ENCODE measurements around the gene MMP10. TPM values are rescaled to one million over a fixed set of nuclear protein-coding genes. Genes with fewer than 3 reads are reported as not detected.

The MMP10 gene
- total RNA-seq, 2 experiments from 2014 or later: not detected

DNA sequence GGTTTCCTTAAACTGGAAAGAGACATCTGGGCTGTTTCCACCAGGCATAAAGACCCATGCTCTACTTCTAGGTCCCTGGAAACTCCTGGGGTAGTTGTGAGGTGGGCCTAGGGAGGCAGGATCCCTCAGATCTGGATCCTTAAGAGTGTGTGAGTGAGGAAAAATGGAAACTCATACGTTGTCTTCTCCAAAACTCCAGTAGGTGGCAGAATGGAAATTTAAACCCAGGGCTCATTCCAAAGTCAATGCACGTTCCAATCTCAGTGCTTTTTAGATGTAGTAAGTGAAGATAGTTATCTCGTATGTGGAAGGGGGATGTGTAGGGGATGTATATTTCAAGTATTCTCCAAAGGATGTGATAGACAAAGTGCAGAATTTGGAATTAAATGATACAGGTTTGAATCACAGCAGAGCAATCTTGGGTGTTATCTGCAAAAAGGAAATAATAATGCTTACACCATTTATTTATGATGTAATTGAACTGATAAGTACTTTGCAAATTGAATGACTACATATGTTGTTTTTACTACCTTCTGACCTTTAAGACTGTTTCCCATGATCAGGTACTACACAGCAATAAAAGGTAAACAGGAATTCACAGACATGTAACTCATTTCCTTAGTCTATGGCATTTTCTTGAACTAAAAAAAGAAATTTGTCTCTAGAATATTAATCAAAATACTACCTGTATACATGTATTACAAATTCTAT is 30.7 kb upstream of the MMP10 start:
- Histone ChIP-seq H3K4me1 (ENCODE audit: insufficient read depth, low read length, poor library complexity, severe bottlenecking) (no peaks in the 10 kb centered on the region), H3K9me3 (ENCODE audit: low read length) (no peaks in the 10 kb centered on the region), H3K9me2 (ENCODE audit: insufficient read depth, low read length) (no peaks in the 10 kb centered on the region), H2AFZ (ENCODE audit: low read length) (no peak overlapping the region), H3K4me3 (ENCODE audit: low read depth, low read length, poor library complexity, severe bottlenecking) (no peak overlapping the region), H3K79me2 (ENCODE audit: insufficient read depth, low read depth, low read length) (no peaks in the 10 kb centered on the region), H3K36me3 (ENCODE audit: insufficient read depth, low read length) (no peaks in the 10 kb centered on the region), H4K20me1 (ENCODE audit: insufficient read depth, low read length) (no peaks in the 10 kb centered on the region), H3K27ac (ENCODE audit: low read depth, low read length, poor library complexity, severe bottlenecking) (no peak overlapping the region), H3K4me2 (ENCODE audit: low read length) (no peak overlapping the region)
- intact Hi-C loops (cut with micrococcal nuclease; ENCODE audit: unreplicated experiment): no loop called here
- TF ChIP-seq EZH2phosphoT487 (IDR thresholded peaks at IDR 0.05; ENCODE audit: borderline replicate concordance, low read depth, low read length): no peak
- TF ChIP-seq, protein P1, sequence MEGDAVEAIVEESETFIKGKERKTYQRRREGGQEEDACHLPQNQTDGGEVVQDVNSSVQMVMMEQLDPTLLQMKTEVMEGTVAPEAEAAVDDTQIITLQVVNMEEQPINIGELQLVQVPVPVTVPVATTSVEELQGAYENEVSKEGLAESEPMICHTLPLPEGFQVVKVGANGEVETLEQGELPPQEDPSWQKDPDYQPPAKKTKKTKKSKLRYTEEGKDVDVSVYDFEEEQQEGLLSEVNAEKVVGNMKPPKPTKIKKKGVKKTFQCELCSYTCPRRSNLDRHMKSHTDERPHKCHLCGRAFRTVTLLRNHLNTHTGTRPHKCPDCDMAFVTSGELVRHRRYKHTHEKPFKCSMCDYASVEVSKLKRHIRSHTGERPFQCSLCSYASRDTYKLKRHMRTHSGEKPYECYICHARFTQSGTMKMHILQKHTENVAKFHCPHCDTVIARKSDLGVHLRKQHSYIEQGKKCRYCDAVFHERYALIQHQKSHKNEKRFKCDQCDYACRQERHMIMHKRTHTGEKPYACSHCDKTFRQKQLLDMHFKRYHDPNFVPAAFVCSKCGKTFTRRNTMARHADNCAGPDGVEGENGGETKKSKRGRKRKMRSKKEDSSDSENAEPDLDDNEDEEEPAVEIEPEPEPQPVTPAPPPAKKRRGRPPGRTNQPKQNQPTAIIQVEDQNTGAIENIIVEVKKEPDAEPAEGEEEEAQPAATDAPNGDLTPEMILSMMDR (conservative IDR thresholded peaks at IDR 0.05; ENCODE audit: low read length): peak; percentile 64
- POLR2A ChIA-PET: interaction anchor here (0.6 kb wide), 1 partner anchor 32 kb away, joined by 3 read pairs; no protein-coding TSS in a partner anchor
- no TSS peak for BruUV-seq (replicated peaks)
- CTCF ChIA-PET (ENCODE audit: unreplicated experiment): no interaction called here
- no peak for DNase-seq (ENCODE audit: low spot score)

DNA sequence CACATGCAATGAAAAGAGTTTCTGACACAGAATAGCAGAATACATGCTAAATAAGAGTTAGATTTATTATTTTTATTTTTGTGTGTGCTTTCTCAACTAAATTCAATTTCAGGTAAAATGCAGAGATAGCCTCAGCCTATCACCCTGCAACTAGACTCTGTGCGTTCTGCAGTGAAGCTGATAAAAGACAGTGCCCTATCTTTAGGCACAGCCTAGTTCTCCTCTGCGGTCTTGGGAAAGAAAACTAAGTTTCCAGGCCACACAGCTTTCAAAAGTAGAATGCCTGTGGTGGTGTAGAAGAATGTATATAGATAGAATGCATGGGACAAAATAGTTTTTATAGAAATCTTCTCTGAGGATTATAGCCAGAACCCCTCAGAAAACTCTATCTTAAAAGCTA is 29.5 kb upstream of the MMP10 start:
- ChIA-PET POLR2A (interaction anchor here (0.6 kb wide), 1 partner anchor 1906 kb away, joined by 4 read pairs; no protein-coding TSS in a partner anchor), CTCF (ENCODE audit: unreplicated experiment) (no interaction called here)
- no peak overlapping the region for H2AFZ ChIP-seq (ENCODE audit: low read length)
- H3K4me1 ChIP-seq (ENCODE audit: insufficient read depth, low read length, poor library complexity, severe bottlenecking): no peaks in the 10 kb centered on the region
- no TSS peak for BruUV-seq (replicated peaks)
- no peak overlapping the region for H3K4me3 ChIP-seq (ENCODE audit: low read depth, low read length, poor library complexity, severe bottlenecking)
- intact Hi-C loops (cut with micrococcal nuclease; ENCODE audit: unreplicated experiment): no loop called here
- H3K36me3 ChIP-seq (ENCODE audit: insufficient read depth, low read length): no peaks in the 10 kb centered on the region
- TF ChIP-seq EZH2phosphoT487 (IDR thresholded peaks at IDR 0.05; ENCODE audit: borderline replicate concordance, low read depth, low read length): no peak
- TF ChIP-seq, protein P1 (conservative IDR thresholded peaks at IDR 0.05; ENCODE audit: low read length): no peak
- H3K27ac ChIP-seq (ENCODE audit: low read depth, low read length, poor library complexity, severe bottlenecking): no peak overlapping the region
- no peaks in the 10 kb centered on the region for H3K9me3 ChIP-seq (ENCODE audit: low read length)
- H3K4me2 ChIP-seq (ENCODE audit: low read length): no peak overlapping the region
- H4K20me1 ChIP-seq (ENCODE audit: insufficient read depth, low read length): no peaks in the 10 kb centered on the region
- no peaks in the 10 kb centered on the region for H3K9me2 ChIP-seq (ENCODE audit: insufficient read depth, low read length)
- no peak for DNase-seq (ENCODE audit: low spot score)
- no peaks in the 10 kb centered on the region for H3K79me2 ChIP-seq (ENCODE audit: insufficient read depth, low read depth, low read length)

DNA sequence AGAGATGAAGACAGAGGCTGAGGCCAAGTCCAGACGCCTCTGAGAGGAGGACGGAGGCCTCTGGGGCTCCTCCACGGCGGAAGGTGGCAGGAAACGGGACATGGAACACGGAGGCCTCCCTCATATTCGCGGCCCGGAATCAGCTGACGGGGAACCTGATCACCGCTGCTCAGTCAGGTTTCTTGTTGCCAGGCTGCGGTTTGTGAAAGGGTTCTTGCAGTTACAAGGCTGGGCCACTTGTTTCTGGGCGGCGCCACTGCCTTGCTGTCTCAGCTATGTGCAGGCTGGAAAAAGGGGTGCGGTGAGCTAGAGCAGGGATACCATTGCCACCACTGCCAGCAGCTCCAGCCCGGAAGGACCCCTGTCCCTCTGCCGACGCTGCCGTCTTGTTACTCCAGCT is 27.5 kb upstream of the MMP10 start:
- no peak for TF ChIP-seq EZH2phosphoT487 (IDR thresholded peaks at IDR 0.05; ENCODE audit: borderline replicate concordance, low read depth, low read length)
- TF ChIP-seq, protein P1 (conservative IDR thresholded peaks at IDR 0.05; ENCODE audit: low read length): peak; percentile 65
- no TSS peak for BruUV-seq (replicated peaks)
- CTCF ChIA-PET (ENCODE audit: unreplicated experiment): interaction anchor here (0.5 kb wide), 1 partner anchor 1337 kb away, joined by 3 read pairs; no protein-coding TSS in a partner anchor
- no peak overlapping the region for H2AFZ ChIP-seq (ENCODE audit: low read length)
- no peak overlapping the region for H3K4me3 ChIP-seq (ENCODE audit: low read depth, low read length, poor library complexity, severe bottlenecking)
- H3K9me3 ChIP-seq (ENCODE audit: low read length): no peaks in the 10 kb centered on the region
- intact Hi-C loops (cut with micrococcal nuclease; ENCODE audit: unreplicated experiment): no loop called here
- no peaks in the 10 kb centered on the region for H4K20me1 ChIP-seq (ENCODE audit: insufficient read depth, low read length)
- POLR2A ChIA-PET: no interaction called here
- H3K4me1 ChIP-seq (ENCODE audit: insufficient read depth, low read length, poor library complexity, severe bottlenecking): no peaks in the 10 kb centered on the region
- H3K4me2 ChIP-seq (ENCODE audit: low read length): no peak overlapping the region
- peak; percentile 5 for DNase-seq (ENCODE audit: low spot score)
- H3K36me3 ChIP-seq (ENCODE audit: insufficient read depth, low read length): no peaks in the 10 kb centered on the region
- no peaks in the 10 kb centered on the region for H3K9me2 ChIP-seq (ENCODE audit: insufficient read depth, low read length)
- H3K27ac ChIP-seq (ENCODE audit: low read depth, low read length, poor library complexity, severe bottlenecking): no peak overlapping the region
- no peaks in the 10 kb centered on the region for H3K79me2 ChIP-seq (ENCODE audit: insufficient read depth, low read depth, low read length)

Data from OCI-LY7 (cell line).